HG03135 (cell line): Measurements from ENCODE around the gene MCF2L.

Experiments used
- ATAC-seq: cut with Tn5 transposase; IDR thresholded peaks from one replicate; pipeline ENCODE4 v1.9.1; 2021; ENCODE audit warnings: mild to moderate bottlenecking, moderate library complexity; ENCODE audit not compliant: unreplicated experiment

Gene MCF2L

GRCh38 chr13:113013878-113014751 lies 45.1 kb downstream of the MCF2L start:
- ATAC-seq, result no peak

GRCh38 chr13:113014752-113015745 lies 46.0 kb downstream of the MCF2L start:
- ATAC-seq, result no peak

- ATAC-seq, result no peak
These were observed 47.0 kb downstream of the MCF2L start for GRCh38 chr13:113015826-113016525.

- no peak for ATAC-seq
These were observed 47.7 kb downstream of the MCF2L start for GRCh38 chr13:113016526-113017295.

GRCh38 chr13:113017506-113018215 lies 48.6 kb downstream of the MCF2L start:
- ATAC-seq, result no peak

GRCh38 chr13:113018676-113019465 lies 49.9 kb downstream of the MCF2L start:
- no peak for ATAC-seq

GRCh38 chr13:113020323-113021080 lies 51.5 kb downstream of the MCF2L start:
- ATAC-seq, result no peak

- ATAC-seq, result no peak
These were observed 52.4 kb downstream of the MCF2L start for GRCh38 chr13:113021391-113021790.

- no peak for ATAC-seq
These were observed 52.8 kb downstream of the MCF2L start for GRCh38 chr13:113021811-113022210.

GRCh38 chr13:113022391-113022744 lies 53.4 kb downstream of the MCF2L start:
- ATAC-seq, result no peak

- no peak for ATAC-seq
These were observed 53.9 kb downstream of the MCF2L start for GRCh38 chr13:113022745-113023574.

- ATAC-seq, result no peak
These were observed 54.8 kb downstream of the MCF2L start for GRCh38 chr13:113023694-113024430.

GRCh38 chr13:113024466-113024865 lies 55.5 kb downstream of the MCF2L start:
- no peak for ATAC-seq

- no peak for ATAC-seq
These were observed 57.4 kb downstream of the MCF2L start for GRCh38 chr13:113026391-113026910.

GRCh38 chr13:113027095-113027494 lies 58.1 kb downstream of the MCF2L start:
- no peak for ATAC-seq

GRCh38 chr13:113027566-113027965 lies 58.6 kb downstream of the MCF2L start:
- ATAC-seq, result no peak
